BLaER1 (cell line): ENCODE data around the gene ZNF654.

Source experiments
- H3K27ac ChIP-seq: shearing (Covaris generic); formaldehyde crosslinking; 2 replicates; pipeline ENCODE4 v1.8.1; 2022
- H3K27me3 ChIP-seq: shearing (Covaris generic); formaldehyde crosslinking; 2 replicates; pipeline ENCODE4 v1.8.1; 2022
- H3K36me3 ChIP-seq: shearing (Covaris generic); formaldehyde crosslinking; 2 replicates; pipeline ENCODE4 v1.8.1; 2022
- H3K4me1 ChIP-seq: shearing (Covaris generic); formaldehyde crosslinking; 2 replicates; pipeline ENCODE4 v1.8.1; 2022
- H3K4me2 ChIP-seq: shearing (Covaris generic); formaldehyde crosslinking; 2 replicates; pipeline ENCODE4 v1.8.1; 2022
- H3K4me3 ChIP-seq: shearing (Covaris generic); formaldehyde crosslinking; 2 replicates; pipeline ENCODE4 v1.8.1; 2022
- H3K9ac ChIP-seq: shearing (Covaris generic); formaldehyde crosslinking; 2 replicates; pipeline ENCODE4 v1.8.1; 2022
- H3K9me3 ChIP-seq: shearing (Covaris generic); formaldehyde crosslinking; 2 replicates; pipeline ENCODE4 v1.8.1; 2022
- H4K20me1 ChIP-seq: shearing (Covaris generic); formaldehyde crosslinking; 2 replicates; pipeline ENCODE4 v1.8.1; 2022
- Cebpa-rat ChIP-seq: shearing (Covaris generic); IDR thresholded peaks from 2 replicates; pipeline ENCODE4 v1.8.1; 2022

The ZNF654 gene

DNA sequence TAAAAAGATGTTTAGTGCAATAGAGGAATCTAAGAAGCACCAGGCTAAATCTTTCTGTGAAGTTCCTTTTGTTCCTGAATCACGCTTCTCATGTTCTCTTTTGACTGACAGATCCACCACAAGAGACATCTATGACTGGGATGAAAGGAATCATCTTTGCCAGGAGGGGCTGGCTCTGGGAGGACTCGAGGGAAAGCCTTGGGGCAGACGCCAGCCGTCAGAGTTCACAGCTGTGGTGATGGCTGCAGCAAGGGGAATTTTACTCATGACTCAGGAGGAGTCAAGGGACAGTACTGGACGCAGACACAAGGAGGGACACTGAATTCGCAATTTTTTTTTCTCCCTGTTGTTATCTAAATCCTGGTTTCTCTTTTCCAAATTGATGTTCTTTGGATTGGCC is 129.4 kb downstream of the ZNF654 start:
- Histone ChIP-seq H3K36me3 (no peaks in the 10 kb centered on the region), H3K4me1 (no peaks in the 10 kb centered on the region), H3K9ac (no peak overlapping the region), H3K4me3 (no peak overlapping the region), H3K27me3 (no peaks in the 10 kb centered on the region), H4K20me1 (no peaks in the 10 kb centered on the region), H3K9me3 (peaks cover 12% of the 10 kb centered on the region), H3K27ac (no peak overlapping the region), H3K4me2 (no peak overlapping the region)
- TF ChIP-seq Cebpa-rat, result no peak

DNA sequence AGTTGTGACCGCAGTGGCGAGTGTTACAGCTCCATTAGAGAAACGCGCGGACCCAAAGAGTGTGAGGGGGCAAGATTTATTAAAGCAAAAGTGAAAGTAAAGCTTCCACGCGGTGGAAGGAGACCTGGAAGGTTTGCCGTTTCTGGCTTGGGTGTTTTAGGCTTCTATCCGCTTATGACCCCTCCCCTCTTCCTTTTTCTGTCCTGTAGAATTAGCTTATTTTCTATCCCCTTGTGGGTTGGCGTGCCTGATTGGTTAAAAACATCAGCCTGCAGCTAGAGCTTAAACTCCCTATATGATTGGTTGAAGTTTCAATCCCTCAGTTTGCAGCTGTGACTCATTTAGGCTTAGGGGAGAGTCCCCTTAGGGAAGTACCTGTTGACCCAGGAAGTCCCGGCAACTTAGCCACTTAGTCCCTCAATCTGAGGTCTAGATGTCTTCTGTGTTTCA is 130.3 kb downstream of the ZNF654 start:
- H3K27me3 ChIP-seq, result no peaks in the 10 kb centered on the region
- no peaks in the 10 kb centered on the region for H3K4me1 ChIP-seq
- no peak overlapping the region for H3K9ac ChIP-seq
- H3K4me3 ChIP-seq, result no peak overlapping the region
- no peaks in the 10 kb centered on the region for H3K36me3 ChIP-seq
- TF ChIP-seq Cebpa-rat, result no peak
- H4K20me1 ChIP-seq, result no peaks in the 10 kb centered on the region
- H3K27ac ChIP-seq, result no peak overlapping the region
- no peak overlapping the region for H3K4me2 ChIP-seq
- peaks cover 6% of the 10 kb centered on the region; the same call in 1 of the 2 replicates for H3K9me3 ChIP-seq

GRCh38 chr3:88191872-88192409 is 132.9 kb downstream of the ZNF654 start:
- Histone ChIP-seq H3K9ac (no peak overlapping the region), H3K9me3 (peaks cover 6% of the 10 kb centered on the region; the same call in 1 of the 2 replicates), H4K20me1 (no peaks in the 10 kb centered on the region), H3K27ac (no peak overlapping the region), H3K27me3 (no peaks in the 10 kb centered on the region), H3K36me3 (no peaks in the 10 kb centered on the region), H3K4me2 (no peak overlapping the region), H3K4me3 (no peak overlapping the region), H3K4me1 (no peaks in the 10 kb centered on the region)
- no peak for TF ChIP-seq Cebpa-rat

DNA sequence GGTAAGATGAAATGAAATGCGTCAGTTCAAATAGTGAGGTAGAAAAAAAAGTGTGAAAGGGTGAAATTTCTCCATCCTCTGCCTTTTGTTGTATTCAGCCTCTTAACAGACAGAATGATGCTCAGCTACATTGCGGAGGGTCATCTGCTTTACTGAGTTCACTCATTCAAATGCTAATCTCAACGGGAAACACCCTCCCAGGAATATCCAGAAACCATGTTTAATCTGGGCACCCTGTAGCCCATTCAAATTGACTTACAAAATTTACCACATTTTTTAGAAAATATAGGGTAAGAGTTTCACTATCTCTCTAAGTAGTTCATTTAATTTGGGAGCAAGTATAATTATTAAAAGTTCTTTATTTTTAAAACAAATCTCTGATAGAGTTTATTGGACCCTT is 133.6 kb downstream of the ZNF654 start:
- Histone ChIP-seq H3K4me2 (no peak overlapping the region), H4K20me1 (no peaks in the 10 kb centered on the region), H3K4me1 (no peaks in the 10 kb centered on the region), H3K27me3 (no peaks in the 10 kb centered on the region), H3K36me3 (no peaks in the 10 kb centered on the region), H3K27ac (no peak overlapping the region), H3K4me3 (no peak overlapping the region), H3K9me3 (peaks cover 6% of the 10 kb centered on the region; the same call in 1 of the 2 replicates), H3K9ac (no peak overlapping the region)
- no peak for TF ChIP-seq Cebpa-rat
